ENCODE results near the gene ZNF208. TPM values are rescaled to one million over a fixed set of nuclear protein-coding genes. Genes with fewer than 3 reads are reported as not detected.
"Not testable (repeated sequence)": the region's sequence is repeated elsewhere in the genome, so short reads cannot be mapped to it uniquely, and the experiment has no call there.

Gene ZNF208
- total RNA-seq, 1 experiment from 2014 or later: not detected

DNA sequence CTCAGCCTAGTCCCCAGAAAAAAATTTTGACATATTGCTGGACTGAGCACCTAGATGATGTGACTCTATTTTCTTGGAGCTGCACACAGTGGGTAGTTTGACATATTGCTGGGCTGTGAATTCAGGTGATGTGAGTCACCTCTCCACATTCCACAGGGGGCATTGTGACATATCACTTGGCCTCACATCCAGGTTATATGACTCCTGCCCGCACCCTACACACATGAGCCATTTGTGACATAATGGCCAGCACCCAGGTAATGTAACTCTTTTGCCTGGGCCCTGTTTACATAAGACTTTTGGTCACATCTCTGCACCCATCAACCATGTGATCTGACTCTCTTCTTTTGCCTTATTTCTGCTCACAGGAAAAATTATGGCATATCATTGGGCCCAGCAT lies 119.7 kb downstream of the ZNF208 start:
- Mint-ChIP-seq H3K9me3 (peaks cover 80% of the 10 kb centered on the region), H3K4me3 (no peak overlapping the region), H3K4me1 (no peaks in the 10 kb centered on the region), H3K27ac (no peak overlapping the region), H3K36me3 (peaks cover 71% of the 10 kb centered on the region), H3K27me3 (ENCODE audit: low read depth) (peaks cover 15% of the 10 kb centered on the region)
- ATAC-seq (no peak), DNase-seq (ENCODE audit: low spot score) (no peak)
- POLR2A ChIA-PET: interaction anchor here (0.5 kb wide), 1 partner anchor 189 kb away, joined by 3 read pairs; no protein-coding TSS in a partner anchor
- TF ChIP-seq KAT7 (CRISPR knock-in tag; IDR thresholded peaks at IDR 0.05; ENCODE audit: borderline replicate concordance): no peak
- no peak for TF ChIP-seq SMAD3 (CRISPR knock-in tag; IDR thresholded peaks at IDR 0.05; ENCODE audit: borderline replicate concordance)
- TF ChIP-seq NR2C2 (CRISPR knock-in tag; IDR thresholded peaks at IDR 0.05): no peak
- TF ChIP-seq NFATC4 (CRISPR knock-in tag; IDR thresholded peaks at IDR 0.05): no peak
- no peak for TF ChIP-seq FOXK1 (CRISPR knock-in tag; IDR thresholded peaks at IDR 0.05)
- TF ChIP-seq, protein P1, sequence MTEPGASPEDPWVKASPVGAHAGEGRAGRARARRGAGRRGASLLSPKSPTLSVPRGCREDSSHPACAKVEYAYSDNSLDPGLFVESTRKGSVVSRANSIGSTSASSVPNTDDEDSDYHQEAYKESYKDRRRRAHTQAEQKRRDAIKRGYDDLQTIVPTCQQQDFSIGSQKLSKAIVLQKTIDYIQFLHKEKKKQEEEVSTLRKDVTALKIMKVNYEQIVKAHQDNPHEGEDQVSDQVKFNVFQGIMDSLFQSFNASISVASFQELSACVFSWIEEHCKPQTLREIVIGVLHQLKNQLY (CRISPR knock-in tag; IDR thresholded peaks at IDR 0.05): no peak
- TF ChIP-seq, protein P2, sequence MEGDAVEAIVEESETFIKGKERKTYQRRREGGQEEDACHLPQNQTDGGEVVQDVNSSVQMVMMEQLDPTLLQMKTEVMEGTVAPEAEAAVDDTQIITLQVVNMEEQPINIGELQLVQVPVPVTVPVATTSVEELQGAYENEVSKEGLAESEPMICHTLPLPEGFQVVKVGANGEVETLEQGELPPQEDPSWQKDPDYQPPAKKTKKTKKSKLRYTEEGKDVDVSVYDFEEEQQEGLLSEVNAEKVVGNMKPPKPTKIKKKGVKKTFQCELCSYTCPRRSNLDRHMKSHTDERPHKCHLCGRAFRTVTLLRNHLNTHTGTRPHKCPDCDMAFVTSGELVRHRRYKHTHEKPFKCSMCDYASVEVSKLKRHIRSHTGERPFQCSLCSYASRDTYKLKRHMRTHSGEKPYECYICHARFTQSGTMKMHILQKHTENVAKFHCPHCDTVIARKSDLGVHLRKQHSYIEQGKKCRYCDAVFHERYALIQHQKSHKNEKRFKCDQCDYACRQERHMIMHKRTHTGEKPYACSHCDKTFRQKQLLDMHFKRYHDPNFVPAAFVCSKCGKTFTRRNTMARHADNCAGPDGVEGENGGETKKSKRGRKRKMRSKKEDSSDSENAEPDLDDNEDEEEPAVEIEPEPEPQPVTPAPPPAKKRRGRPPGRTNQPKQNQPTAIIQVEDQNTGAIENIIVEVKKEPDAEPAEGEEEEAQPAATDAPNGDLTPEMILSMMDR (IDR thresholded peaks at IDR 0.05): no peak
- TF ChIP-seq TCF7 (CRISPR knock-in tag; IDR thresholded peaks at IDR 0.05; ENCODE audit: low read depth): no peak
- TF ChIP-seq, protein P3, sequence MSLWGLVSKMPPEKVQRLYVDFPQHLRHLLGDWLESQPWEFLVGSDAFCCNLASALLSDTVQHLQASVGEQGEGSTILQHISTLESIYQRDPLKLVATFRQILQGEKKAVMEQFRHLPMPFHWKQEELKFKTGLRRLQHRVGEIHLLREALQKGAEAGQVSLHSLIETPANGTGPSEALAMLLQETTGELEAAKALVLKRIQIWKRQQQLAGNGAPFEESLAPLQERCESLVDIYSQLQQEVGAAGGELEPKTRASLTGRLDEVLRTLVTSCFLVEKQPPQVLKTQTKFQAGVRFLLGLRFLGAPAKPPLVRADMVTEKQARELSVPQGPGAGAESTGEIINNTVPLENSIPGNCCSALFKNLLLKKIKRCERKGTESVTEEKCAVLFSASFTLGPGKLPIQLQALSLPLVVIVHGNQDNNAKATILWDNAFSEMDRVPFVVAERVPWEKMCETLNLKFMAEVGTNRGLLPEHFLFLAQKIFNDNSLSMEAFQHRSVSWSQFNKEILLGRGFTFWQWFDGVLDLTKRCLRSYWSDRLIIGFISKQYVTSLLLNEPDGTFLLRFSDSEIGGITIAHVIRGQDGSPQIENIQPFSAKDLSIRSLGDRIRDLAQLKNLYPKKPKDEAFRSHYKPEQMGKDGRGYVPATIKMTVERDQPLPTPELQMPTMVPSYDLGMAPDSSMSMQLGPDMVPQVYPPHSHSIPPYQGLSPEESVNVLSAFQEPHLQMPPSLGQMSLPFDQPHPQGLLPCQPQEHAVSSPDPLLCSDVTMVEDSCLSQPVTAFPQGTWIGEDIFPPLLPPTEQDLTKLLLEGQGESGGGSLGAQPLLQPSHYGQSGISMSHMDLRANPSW (CRISPR knock-in tag; conservative IDR thresholded peaks at IDR 0.05; ENCODE audit: low read depth): no peak
- CTCF ChIA-PET: no interaction called here

DNA sequence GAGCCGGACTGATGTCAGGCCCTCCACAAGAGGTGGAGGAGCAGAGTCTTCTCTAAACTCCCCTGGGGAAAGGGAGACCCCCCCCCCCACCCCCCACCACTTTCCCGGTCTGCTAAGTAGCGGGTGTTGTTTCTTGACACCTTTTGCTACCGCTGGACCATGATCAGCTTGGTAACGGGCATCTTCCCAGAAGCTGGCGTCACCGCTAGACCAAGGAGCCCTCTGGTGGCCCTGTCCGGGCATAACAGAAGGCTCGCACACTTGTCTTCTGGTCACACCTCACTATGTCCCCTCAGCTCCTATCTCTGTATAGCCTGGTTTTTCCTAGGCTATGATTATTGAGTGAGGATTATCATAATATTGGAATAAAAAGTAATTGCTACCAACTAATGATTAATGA lies 120.7 kb downstream of the ZNF208 start:
- Mint-ChIP-seq H3K9me3 (peaks cover 77% of the 10 kb centered on the region), H3K36me3 (peaks cover 68% of the 10 kb centered on the region)
- H3K27ac Mint-ChIP-seq; H3K4me1 Mint-ChIP-seq; H3K27me3 Mint-ChIP-seq (ENCODE audit: low read depth); POLR2A ChIA-PET; H3K4me3 Mint-ChIP-seq; ATAC-seq: not testable (repeated sequence)
- peak; percentile 25 for DNase-seq (ENCODE audit: low spot score)
- CTCF ChIA-PET: interaction anchor here (1.0 kb wide), 1 partner anchor 38 kb away, joined by 3 read pairs; no protein-coding TSS in a partner anchor

DNA sequence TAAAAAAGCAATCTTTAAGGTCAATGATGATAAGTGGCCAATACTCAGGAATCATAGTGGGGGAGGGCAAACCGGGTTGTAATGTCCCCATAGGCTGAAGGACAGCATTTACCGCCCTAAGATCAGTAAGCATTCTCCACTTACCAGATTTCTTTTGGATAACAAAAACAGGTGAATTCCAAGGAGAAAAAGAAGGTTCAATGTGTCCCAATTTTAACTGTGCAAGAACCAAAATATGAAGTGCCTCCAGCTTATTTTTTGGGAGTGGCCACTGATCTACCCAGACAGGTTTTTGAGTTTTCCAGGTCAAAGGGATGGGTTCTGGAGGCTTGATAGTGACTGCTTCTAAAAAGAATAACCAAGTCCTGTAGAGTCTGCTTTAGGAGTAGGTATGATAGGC lies 125.2 kb downstream of the ZNF208 start:
- CTCF ChIA-PET; H3K4me1 Mint-ChIP-seq; ATAC-seq; DNase-seq (ENCODE audit: low spot score); H3K4me3 Mint-ChIP-seq; H3K27ac Mint-ChIP-seq; POLR2A ChIA-PET: not testable (repeated sequence)
- Mint-ChIP-seq H3K9me3 (peaks cover 78% of the 10 kb centered on the region), H3K36me3 (peaks cover 51% of the 10 kb centered on the region), H3K27me3 (ENCODE audit: low read depth) (peaks cover 17% of the 10 kb centered on the region)

DNA sequence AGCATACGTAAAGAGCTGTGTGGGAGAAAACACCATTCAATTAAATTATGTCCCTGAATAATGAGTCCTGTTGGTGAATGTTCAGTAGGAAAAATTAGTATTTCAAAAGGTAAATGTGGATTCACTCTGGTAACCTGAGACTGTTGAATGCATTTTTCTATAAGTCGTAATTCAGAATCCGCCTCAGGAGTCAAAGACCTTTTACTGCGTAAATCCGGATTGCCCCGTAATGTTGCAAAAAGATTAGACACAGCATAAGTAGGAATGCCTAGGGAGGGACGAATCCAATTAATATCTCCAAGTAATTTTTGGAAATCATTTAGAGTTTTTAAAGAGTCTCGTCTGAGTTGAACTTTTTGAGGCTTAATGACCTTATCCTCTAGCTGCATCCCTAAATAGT lies 126.0 kb downstream of the ZNF208 start:
- CTCF ChIA-PET; POLR2A ChIA-PET; H3K4me3 Mint-ChIP-seq; H3K27ac Mint-ChIP-seq; H3K4me1 Mint-ChIP-seq; ATAC-seq; DNase-seq (ENCODE audit: low spot score): not testable (repeated sequence)
- H3K36me3 Mint-ChIP-seq: peaks cover 56% of the 10 kb centered on the region
- H3K9me3 Mint-ChIP-seq: peaks cover 83% of the 10 kb centered on the region
- peaks cover 21% of the 10 kb centered on the region for H3K27me3 Mint-ChIP-seq (ENCODE audit: low read depth)

DNA sequence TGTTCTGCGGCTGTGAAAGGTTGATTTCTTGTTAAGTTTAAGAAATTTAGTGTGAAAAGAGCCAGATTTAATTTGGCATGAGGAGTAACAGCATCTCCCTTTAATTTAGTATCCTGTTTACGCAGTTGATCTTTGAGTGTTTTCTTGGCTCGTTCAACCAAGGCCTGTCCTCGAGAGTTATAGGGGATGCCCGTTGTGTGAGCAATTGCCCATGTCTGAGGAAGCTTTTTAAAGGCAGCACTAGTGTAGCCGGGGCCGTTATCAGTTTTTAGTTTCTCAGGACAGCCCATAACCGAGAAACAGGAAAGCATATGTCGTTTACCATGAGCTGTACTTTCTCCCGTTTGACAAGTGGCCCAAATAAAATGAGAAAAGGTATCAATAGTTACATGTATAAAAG lies 127.2 kb downstream of the ZNF208 start:
- POLR2A ChIA-PET: no interaction called here
- H3K4me1 Mint-ChIP-seq: no peaks in the 10 kb centered on the region
- CTCF ChIA-PET: no interaction called here
- peaks cover 60% of the 10 kb centered on the region for H3K36me3 Mint-ChIP-seq
- DNase-seq (ENCODE audit: low spot score) (no peak), ATAC-seq (no peak)
- no peak overlapping the region for H3K4me3 Mint-ChIP-seq
- H3K9me3 Mint-ChIP-seq: peaks cover 84% of the 10 kb centered on the region
- H3K27me3 Mint-ChIP-seq (ENCODE audit: low read depth): peaks cover 19% of the 10 kb centered on the region
- no peak overlapping the region for H3K27ac Mint-ChIP-seq
- no peak for TF ChIP-seq ESRRA (CRISPR knock-in tag; IDR thresholded peaks at IDR 0.05; ENCODE audit: borderline replicate concordance)
- TF ChIP-seq, protein P4, sequence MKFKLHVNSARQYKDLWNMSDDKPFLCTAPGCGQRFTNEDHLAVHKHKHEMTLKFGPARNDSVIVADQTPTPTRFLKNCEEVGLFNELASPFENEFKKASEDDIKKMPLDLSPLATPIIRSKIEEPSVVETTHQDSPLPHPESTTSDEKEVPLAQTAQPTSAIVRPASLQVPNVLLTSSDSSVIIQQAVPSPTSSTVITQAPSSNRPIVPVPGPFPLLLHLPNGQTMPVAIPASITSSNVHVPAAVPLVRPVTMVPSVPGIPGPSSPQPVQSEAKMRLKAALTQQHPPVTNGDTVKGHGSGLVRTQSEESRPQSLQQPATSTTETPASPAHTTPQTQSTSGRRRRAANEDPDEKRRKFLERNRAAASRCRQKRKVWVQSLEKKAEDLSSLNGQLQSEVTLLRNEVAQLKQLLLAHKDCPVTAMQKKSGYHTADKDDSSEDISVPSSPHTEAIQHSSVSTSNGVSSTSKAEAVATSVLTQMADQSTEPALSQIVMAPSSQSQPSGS (CRISPR knock-in tag; IDR thresholded peaks at IDR 0.05; ENCODE audit: borderline replicate concordance, low read depth): no peak
- TF ChIP-seq ETV6 (CRISPR knock-in tag; IDR thresholded peaks at IDR 0.05): no peak
- no peak for TF ChIP-seq ZNF121 (CRISPR knock-in tag; IDR thresholded peaks at IDR 0.05)
- TF ChIP-seq MXD4 (CRISPR knock-in tag; IDR thresholded peaks at IDR 0.05; ENCODE audit: borderline replicate concordance): no peak
- TF ChIP-seq, protein P5, sequence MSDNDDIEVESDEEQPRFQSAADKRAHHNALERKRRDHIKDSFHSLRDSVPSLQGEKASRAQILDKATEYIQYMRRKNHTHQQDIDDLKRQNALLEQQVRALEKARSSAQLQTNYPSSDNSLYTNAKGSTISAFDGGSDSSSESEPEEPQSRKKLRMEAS (CRISPR knock-in tag; IDR thresholded peaks at IDR 0.05): no peak
- TF ChIP-seq, protein P6, sequence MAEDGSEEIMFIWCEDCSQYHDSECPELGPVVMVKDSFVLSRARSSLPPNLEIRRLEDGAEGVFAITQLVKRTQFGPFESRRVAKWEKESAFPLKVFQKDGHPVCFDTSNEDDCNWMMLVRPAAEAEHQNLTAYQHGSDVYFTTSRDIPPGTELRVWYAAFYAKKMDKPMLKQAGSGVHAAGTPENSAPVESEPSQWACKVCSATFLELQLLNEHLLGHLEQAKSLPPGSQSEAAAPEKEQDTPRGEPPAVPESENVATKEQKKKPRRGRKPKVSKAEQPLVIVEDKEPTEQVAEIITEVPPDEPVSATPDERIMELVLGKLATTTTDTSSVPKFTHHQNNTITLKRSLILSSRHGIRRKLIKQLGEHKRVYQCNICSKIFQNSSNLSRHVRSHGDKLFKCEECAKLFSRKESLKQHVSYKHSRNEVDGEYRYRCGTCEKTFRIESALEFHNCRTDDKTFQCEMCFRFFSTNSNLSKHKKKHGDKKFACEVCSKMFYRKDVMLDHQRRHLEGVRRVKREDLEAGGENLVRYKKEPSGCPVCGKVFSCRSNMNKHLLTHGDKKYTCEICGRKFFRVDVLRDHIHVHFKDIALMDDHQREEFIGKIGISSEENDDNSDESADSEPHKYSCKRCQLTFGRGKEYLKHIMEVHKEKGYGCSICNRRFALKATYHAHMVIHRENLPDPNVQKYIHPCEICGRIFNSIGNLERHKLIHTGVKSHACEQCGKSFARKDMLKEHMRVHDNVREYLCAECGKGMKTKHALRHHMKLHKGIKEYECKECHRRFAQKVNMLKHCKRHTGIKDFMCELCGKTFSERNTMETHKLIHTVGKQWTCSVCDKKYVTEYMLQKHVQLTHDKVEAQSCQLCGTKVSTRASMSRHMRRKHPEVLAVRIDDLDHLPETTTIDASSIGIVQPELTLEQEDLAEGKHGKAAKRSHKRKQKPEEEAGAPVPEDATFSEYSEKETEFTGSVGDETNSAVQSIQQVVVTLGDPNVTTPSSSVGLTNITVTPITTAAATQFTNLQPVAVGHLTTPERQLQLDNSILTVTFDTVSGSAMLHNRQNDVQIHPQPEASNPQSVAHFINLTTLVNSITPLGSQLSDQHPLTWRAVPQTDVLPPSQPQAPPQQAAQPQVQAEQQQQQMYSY (CRISPR knock-in tag; IDR thresholded peaks at IDR 0.05): no peak

All from WTC11 (cell line).